K562 (cell line): Measurements from ENCODE around the gene DENND2C. TPM values are rescaled to one million over a fixed set of nuclear protein-coding genes. Genes with fewer than 3 reads are reported as not detected.

Experiments
- CCAR2 ChIP-seq: fragments of 200-400 bp; formaldehyde crosslinking; IDR thresholded peaks from 2 replicates; pipeline ENCODE4 v1.6.1; 2017; ENCODE audit warnings: mild to moderate bottlenecking, low read depth, low read length
- CHCHD3 ChIP-seq: fragments of 250-450 bp; sonication (Bioruptor Pico); IDR thresholded peaks from 2 replicates; pipeline ENCODE4 v2.1.2; 2022; ENCODE audit warnings: mild to moderate bottlenecking
- DIDO1 ChIP-seq: fragments of 450-650 bp; IDR thresholded peaks from 2 replicates; pipeline ENCODE4 v1.6.1; 2016; ENCODE audit warnings: low read depth, missing biosample characterization, missing genetic modification characterization
- EP300 ChIP-seq: IDR thresholded peaks from 2 replicates; pipeline ENCODE4 v1.6.1; 2012; ENCODE audit warnings: low read length, improper control_type of control experiment
- ERF ChIP-seq: fragments of 450-650 bp; formaldehyde crosslinking; IDR thresholded peaks from 2 replicates; pipeline ENCODE4 v1.4.0; 2020; ENCODE audit warnings: mild to moderate bottlenecking, mixed read lengths
- ESRRB ChIP-seq: fragments of 250-450 bp; sonication (Bioruptor Pico); IDR thresholded peaks from 2 replicates; pipeline ENCODE4 v1.5.0; 2020; ENCODE audit warnings: mild to moderate bottlenecking, moderate library complexity, borderline replicate concordance
- EWSR1 ChIP-seq: fragments of 450-650 bp; IDR thresholded peaks from 2 replicates; pipeline ENCODE4 v1.6.1; 2018; ENCODE audit warnings: borderline replicate concordance, mild to moderate bottlenecking, low read depth, moderate library complexity; ENCODE audit not compliant: partially characterized antibody
- FOXM1 ChIP-seq, 2 experiments: fragments of 450-650 bp in 1 of 2; sonication (generic) in 1 of 2; formaldehyde crosslinking in 1 of 2; IDR thresholded peaks; 2 replicates each; pipeline versions ENCODE4 v1.6.1 to v1.9.0; 2017 to 2022; ENCODE audit warnings: low read depth in 2 of 2, mild to moderate bottlenecking in 2 of 2, missing genetic modification reagents in 1 of 2, moderate library complexity in 1 of 2
- HMG20A ChIP-seq: fragments of 450-650 bp; formaldehyde crosslinking; conservative IDR thresholded peaks from 2 replicates; pipeline ENCODE4 v1.4.0; 2020; ENCODE audit warnings: mild to moderate bottlenecking, mixed read lengths
- HNRNPUL1 ChIP-seq: fragments of 200-400 bp; formaldehyde crosslinking; IDR thresholded peaks from 2 replicates; pipeline ENCODE4 v1.6.1; 2017; ENCODE audit warnings: low read length
- IRF2 ChIP-seq: sonication (generic); formaldehyde crosslinking; IDR thresholded peaks from 2 replicates; pipeline ENCODE4 v1.8.1; 2022; ENCODE audit warnings: mild to moderate bottlenecking, missing genetic modification reagents
- KDM4B ChIP-seq, 2 experiments: fragments of 450-650 bp in 1 of 2; sonication (generic) in 1 of 2; IDR thresholded peaks; 2 replicates each; pipeline ENCODE4 v1.6.1; 2016 to 2017; ENCODE audit warnings: borderline replicate concordance in 2 of 2, antibody characterized with exemption in 1 of 2, low read depth in 1 of 2, mild to moderate bottlenecking in 1 of 2
- MCM5 ChIP-seq: fragments of 450-650 bp; IDR thresholded peaks from 2 replicates; pipeline ENCODE4 v1.6.1; 2016; ENCODE audit warnings: low read depth
- NCOA1 ChIP-seq: fragments of 450-650 bp; IDR thresholded peaks from 2 replicates; pipeline ENCODE4 v1.6.1; 2016; ENCODE audit warnings: low read depth
- NFIC ChIP-seq: fragments of 450-650 bp; IDR thresholded peaks from 2 replicates; pipeline ENCODE4 v1.6.1; 2017; ENCODE audit warnings: mild to moderate bottlenecking, inconsistent platforms
- NFRKB ChIP-seq: fragments of 450-650 bp; IDR thresholded peaks from 2 replicates; pipeline ENCODE4 v1.6.1; 2016; ENCODE audit warnings: low read depth
- NR4A1 ChIP-seq, 2 experiments: fragments of 250-450 bp in 1 of 2; fragments of 450-650 bp in 1 of 2; sonication (Bioruptor Pico) in 1 of 2; IDR thresholded peaks; 2 replicates each; pipeline versions ENCODE4 v1.4.0 to v1.6.1; 2016 to 2020; ENCODE audit warnings: mild to moderate bottlenecking in 2 of 2, missing compliant biosample characterization in 1 of 2, missing genetic modification characterization in 1 of 2, moderate library complexity in 1 of 2
- PCBP1 ChIP-seq: fragments of 200-400 bp; formaldehyde crosslinking; IDR thresholded peaks from 2 replicates; pipeline ENCODE4 v1.6.1; 2018; ENCODE audit warnings: mild to moderate bottlenecking, low read depth, low read length; ENCODE audit not compliant: poor library complexity, severe bottlenecking
- PCBP2 ChIP-seq: fragments of 200-400 bp; formaldehyde crosslinking; IDR thresholded peaks from 2 replicates; pipeline ENCODE4 v1.6.1; 2018; ENCODE audit warnings: low read length, low read depth, mild to moderate bottlenecking, moderate library complexity; ENCODE audit not compliant: poor library complexity, severe bottlenecking
- PRPF4 ChIP-seq: fragments of 200-400 bp; formaldehyde crosslinking; IDR thresholded peaks from one replicate; pipeline ENCODE4 v1.6.1; 2017; ENCODE audit warnings: low read length, low read depth, mild to moderate bottlenecking; ENCODE audit not compliant: insufficient read depth, poor library complexity, severe bottlenecking
- RBM22 ChIP-seq: fragments of 200-400 bp; formaldehyde crosslinking; IDR thresholded peaks from 2 replicates; pipeline ENCODE4 v1.6.1; 2018; ENCODE audit warnings: low read length, low read depth; ENCODE audit not compliant: poor library complexity, severe bottlenecking
- RBM34 ChIP-seq: fragments of 200-400 bp; formaldehyde crosslinking; IDR thresholded peaks from 2 replicates; pipeline ENCODE4 v1.6.1; 2018; ENCODE audit warnings: low read length, borderline replicate concordance; ENCODE audit not compliant: insufficient read depth
- SMARCA4 ChIP-seq: fragments of 450-650 bp; IDR thresholded peaks from 2 replicates; pipeline ENCODE4 v1.6.1; 2016
- SREBF2 ChIP-seq: sonication (generic); formaldehyde crosslinking; IDR thresholded peaks from 2 replicates; pipeline ENCODE4 v1.4.0; 2020; ENCODE audit warnings: mild to moderate bottlenecking, missing genetic modification reagents
- ZBTB17 ChIP-seq: fragments of 450-650 bp; formaldehyde crosslinking; IDR thresholded peaks from 2 replicates; pipeline ENCODE4 v1.4.0; 2020; ENCODE audit warnings: mild to moderate bottlenecking
- ZNF146 ChIP-seq: IDR thresholded peaks from one replicate; pipeline ENCODE4 v1.6.1; 2018; ENCODE audit warnings: missing compliant biosample characterization; ENCODE audit not compliant: unreplicated experiment
- polyA plus RNA-seq, 8 experiments: library from polyadenylated mRNA; depleted of rRNA in 4 of 8; stranded (reverse) in 5 of 8; unstranded in 3 of 8; fragments of >200 nt; fragmentation: Nextera tagmentation in 2 of 8; fragmentation: Illumina TruSeq in 1 of 8; extraction: Ambion mirVana in 2 of 8; extraction: Trizol in 1 of 8; gene quantifications; 2 replicates each; pipeline versions ENCODE4 v1.2.1 to v1.2.3, GENCODE V29; 2011 to 2014; ENCODE audit warnings: inconsistent platforms in 1 of 8, missing spikeins in 1 of 8
- total RNA-seq, 7 experiments: library from RNA; depleted of rRNA in 6 of 7; stranded (reverse); fragments of >200 nt in 6 of 7; fragmentation: Illumina TruSeq in 2 of 7; extraction: Trizol in 2 of 7; gene quantifications; 2 replicates each; pipeline versions ENCODE4 v1.2.1 to v1.2.3, GENCODE V29; 2011 to 2021; ENCODE audit warnings: low replicate concordance in 1 of 7
- TF ChIP-seq, protein P1 (sequence below): IDR thresholded peaks from 2 replicates; pipeline ENCODE4 v1.6.1; 2012; ENCODE audit warnings: low read depth, low read length, improper control_type of control experiment, borderline replicate concordance

DENND2C gene
- total and polyA plus RNA-seq, 9 of the 15 experiments (the other 6 are each of a cell fraction or from before 2014, with no cell fraction given), result 0.03 to 0.25 (median 0.14) TPM

DNA sequence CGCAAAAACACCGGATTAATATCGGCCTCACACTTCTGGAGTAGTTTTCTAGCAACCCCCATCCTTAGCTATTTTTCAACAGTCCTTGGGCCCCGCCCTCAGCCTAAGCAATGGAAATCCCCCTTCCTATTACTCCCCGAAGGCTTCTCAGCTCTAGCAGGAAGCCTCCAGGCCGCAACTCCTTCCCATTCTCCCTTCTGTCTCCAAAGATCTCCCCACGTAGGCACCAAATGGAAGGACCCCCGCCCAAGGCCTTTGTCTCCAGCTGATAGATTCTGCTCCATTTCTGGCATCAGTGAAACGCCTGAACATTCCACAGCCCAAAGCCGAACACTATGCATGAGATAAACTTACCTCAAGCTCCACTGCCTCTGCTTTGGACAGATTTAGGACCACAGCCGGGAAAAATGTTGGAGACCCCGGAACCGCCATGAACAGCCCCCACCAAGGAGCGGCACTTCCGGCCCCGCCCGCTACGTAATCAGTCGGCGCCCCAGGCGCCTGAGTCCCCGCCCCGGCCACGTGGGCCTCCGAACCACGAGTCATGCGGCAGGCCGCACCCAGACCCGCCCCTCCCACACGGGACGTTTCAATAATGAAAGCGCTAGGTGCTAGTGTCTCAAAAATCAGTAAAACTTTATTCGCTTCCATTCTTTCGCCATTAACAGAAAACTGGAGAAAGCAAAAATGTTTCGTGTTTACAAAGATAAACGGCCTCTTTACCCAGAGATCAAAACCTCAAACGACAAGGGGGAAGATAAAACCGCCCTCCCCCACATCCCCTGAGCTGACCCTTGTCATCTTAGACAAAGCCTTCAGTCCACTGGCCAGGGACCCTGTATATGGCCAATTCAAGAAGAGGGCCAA lies 46.7 kb upstream of the DENND2C start, which contains the start of gene NRAS (continued):
- TF ChIP-seq, protein P1, sequence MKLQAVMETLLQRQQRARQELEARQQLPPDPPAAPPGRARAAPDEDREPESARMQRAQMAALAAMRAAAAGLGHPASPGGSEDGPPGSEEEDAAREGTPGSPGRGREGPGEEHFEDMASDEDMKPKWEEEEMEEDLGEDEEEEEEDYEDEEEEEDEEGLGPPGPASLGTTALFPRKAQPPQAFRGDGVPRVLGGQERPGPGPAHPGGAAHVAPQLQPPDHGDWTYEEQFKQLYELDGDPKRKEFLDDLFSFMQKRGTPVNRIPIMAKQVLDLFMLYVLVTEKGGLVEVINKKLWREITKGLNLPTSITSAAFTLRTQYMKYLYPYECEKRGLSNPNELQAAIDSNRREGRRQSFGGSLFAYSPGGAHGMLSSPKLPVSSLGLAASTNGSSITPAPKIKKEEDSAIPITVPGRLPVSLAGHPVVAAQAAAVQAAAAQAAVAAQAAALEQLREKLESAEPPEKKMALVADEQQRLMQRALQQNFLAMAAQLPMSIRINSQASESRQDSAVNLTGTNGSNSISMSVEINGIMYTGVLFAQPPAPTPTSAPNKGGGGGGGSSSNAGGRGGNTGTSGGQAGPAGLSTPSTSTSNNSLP, result no peak; the same call in 1 of the 2 replicates
- TF ChIP-seq CHCHD3 (CRISPR knock-in tag), result no peak
- TF ChIP-seq MCM5, result no peak
- TF ChIP-seq SMARCA4, result peak; percentile 39; the same call in 1 of the 2 replicates
- TF ChIP-seq RBM34, result no peak
- no peak for TF ChIP-seq NR4A1 (CRISPR knock-in tag; IDR thresholded peaks at IDR 0.05)
- TF ChIP-seq NR4A1 (tag; IDR thresholded peaks at IDR 0.05), result 0 out of 2 replicates have a peak, but pooled peaks have one; percentile 31
- TF ChIP-seq KDM4B (IDR thresholded peaks at IDR 0.05; ENCODE audit: borderline replicate concordance in 2 of 2, low read depth in 1 of 2), result no peak
- no peak for TF ChIP-seq PCBP2
- 0 out of 2 replicates have a peak, but pooled peaks have one; percentile 37 for TF ChIP-seq ESRRB (CRISPR knock-in tag)
- TF ChIP-seq PCBP1, result no peak
- TF ChIP-seq NCOA1, result peak; percentile 50; the same call in 1 of the 2 replicates
- TF ChIP-seq ERF (CRISPR knock-in tag), result peak; percentile 29
- TF ChIP-seq EWSR1, result no peak
- no peak for TF ChIP-seq ZNF146 (CRISPR knock-in tag)
- no peak for TF ChIP-seq CCAR2
- TF ChIP-seq PRPF4, result no peak
- TF ChIP-seq NFRKB, result peak; percentile 72; the same call in 1 of the 2 replicates
- TF ChIP-seq HNRNPUL1, result no peak
- TF ChIP-seq RBM22, result peak; percentile 87
- no peak for TF ChIP-seq ZBTB17 (CRISPR knock-in tag)
- peak; percentile 83 for TF ChIP-seq DIDO1
- TF ChIP-seq NFIC, result peak; percentile 40
- no peak for TF ChIP-seq FOXM1 (IDR thresholded peaks at IDR 0.05; ENCODE audit: low read depth)
- no peak for TF ChIP-seq FOXM1 (CRISPR knock-in tag; IDR thresholded peaks at IDR 0.05; ENCODE audit: low read depth)
- no peak for TF ChIP-seq IRF2 (CRISPR knock-in tag)
- peak; percentile 53; the same call in 1 of the 2 replicates for TF ChIP-seq EP300
- no peak for TF ChIP-seq SREBF2 (CRISPR knock-in tag)
- TF ChIP-seq HMG20A (CRISPR knock-in tag), result 0 out of 2 replicates have a peak, but pooled peaks have one; percentile 20
